K562 (cell line): ENCODE data around the gene DCUN1D2. TPM values are rescaled to one million over a fixed set of nuclear protein-coding genes. Genes with fewer than 3 reads are reported as not detected.

ENCODE experiments used
- ATAC-seq: fragments of 200-7000 bp; cut with Tn5 transposase; 3 replicates; pipeline ENCODE4 v1.9.1; 2020; ENCODE audit warnings: moderate library complexity
- BruUV-seq: library from RNA; stranded (reverse); fragments of 400-500 nt; replicated peaks from 2 replicates; lab custom pipeline; 2021; lab: Mats Ljungman, UMichigan
- CTCF ChIA-PET: fragments of 300-600 bp; formaldehyde crosslinking; extraction: SDS; loops from one replicate; lab custom pipeline; 2021; ENCODE audit warnings: low intra/inter-chr PET ratio; lab: Yijun Ruan, JAX
- POLR2A ChIA-PET: fragments of 300-600, 350-650 bp; sonication (Branson Sonifier 250); formaldehyde crosslinking; extraction: SDS; loops from one replicate; lab custom pipeline; 2021; ENCODE audit warnings: antibody characterized with exemption, inconsistent platforms; lab: Yijun Ruan, JAX
- DNase-seq, 4 experiments: peaks; one replicate each; pipeline versions ENCODE4 v3.0.0 to v3.0.0-alpha.2; 2011 to 2018; ENCODE audit warnings: low spot score in 3 of 4, mixed read lengths in 3 of 4; ENCODE audit errors: extremely low read depth in 1 of 4
- FAIRE-seq: peaks from 2 replicates; lab custom pipeline; 2011; peaks lifted over from hg19 to GRCh38; lab: Jason Lieb, UNC
- H2AFZ ChIP-seq: 2 replicates; pipeline ENCODE4 v1.6.0; 2011; ENCODE audit warnings: low read depth, low read length, control low read depth, inconsistent platforms
- H3K27ac ChIP-seq: fragments of 200-600 bp; 3 replicates; pipeline ENCODE4 v1.8.0; 2011; ENCODE audit warnings: low read depth, mild to moderate bottlenecking, control low read depth, inconsistent platforms, low read length, moderate library complexity, mixed read lengths; ENCODE audit errors: extremely low read depth
- H3K27me3 ChIP-seq, 2 experiments: fragments of 300-600 bp in 1 of 2; 2 replicates in 1 of 2; 3 replicates in 1 of 2; pipeline versions ENCODE4 v1.6.0 to v1.8.0; 2011; ENCODE audit warnings: inconsistent platforms in 2 of 2, low read length in 2 of 2, mild to moderate bottlenecking in 1 of 2, mixed read lengths in 1 of 2, moderate library complexity in 1 of 2; ENCODE audit not compliant: control insufficient read depth in 2 of 2, insufficient read depth in 2 of 2
- H3K36me3 ChIP-seq: fragments of 300-600 bp; 3 replicates; pipeline ENCODE4 v1.8.0; 2011; ENCODE audit warnings: mild to moderate bottlenecking, low read length, inconsistent platforms; ENCODE audit not compliant: control insufficient read depth, insufficient read depth
- H3K4me1 ChIP-seq, 2 experiments: fragments of 200-600 bp in 1 of 2; replicated peaks in 1 of 2; 2 replicates in 1 of 2; 3 replicates in 1 of 2; pipeline versions ENCODE4 v1.5.1 to v1.8.0; 2011; ENCODE audit warnings: inconsistent platforms in 2 of 2, low read length in 2 of 2, mild to moderate bottlenecking in 1 of 2, mixed read lengths in 1 of 2, moderate library complexity in 1 of 2; ENCODE audit not compliant: control insufficient read depth in 2 of 2, insufficient read depth in 2 of 2
- H3K4me2 ChIP-seq: 2 replicates; pipeline ENCODE4 v1.6.1; 2011; ENCODE audit warnings: low read length, control low read depth, inconsistent platforms, mixed read lengths; ENCODE audit not compliant: insufficient read depth
- H3K4me3 ChIP-seq: fragments of 200-600 bp; sonication (generic), shearing (Covaris generic); 2 replicates; pipeline ENCODE4 v1.5.1; 2016; ENCODE audit warnings: control low read depth, inconsistent platforms
- H3K79me2 ChIP-seq: fragments of 200-600 bp; 3 replicates; pipeline ENCODE4 v1.8.0; 2011; ENCODE audit warnings: low read length, inconsistent platforms; ENCODE audit not compliant: control insufficient read depth, insufficient read depth
- H3K9ac ChIP-seq, 2 experiments: 2 replicates each; pipeline versions ENCODE4 v1.6.0 to v1.6.1; 2011; ENCODE audit warnings: low read depth in 2 of 2, low read length in 2 of 2, control low read depth in 1 of 2, inconsistent platforms in 1 of 2, mild to moderate bottlenecking in 1 of 2, mixed read lengths in 1 of 2; ENCODE audit not compliant: insufficient read depth in 1 of 2
- H3K9me1 ChIP-seq: one replicate; pipeline ENCODE4 v1.6.0; 2011; ENCODE audit warnings: inconsistent platforms, mild to moderate bottlenecking, low read length, moderate library complexity; ENCODE audit not compliant: control insufficient read depth, insufficient read depth
- H3K9me3 ChIP-seq: replicated peaks from 2 replicates; pipeline ENCODE4 v1.5.1; 2011; ENCODE audit warnings: low read depth, low read length, inconsistent platforms; ENCODE audit not compliant: control insufficient read depth, insufficient read depth
- H4K20me1 ChIP-seq: replicated peaks from 2 replicates; pipeline ENCODE4 v1.6.1; 2011; ENCODE audit warnings: low read length, inconsistent platforms, mixed read lengths; ENCODE audit not compliant: control insufficient read depth, insufficient read depth
- SAFB ChIP-seq: fragments of 200-400 bp; formaldehyde crosslinking; IDR thresholded peaks from 2 replicates; pipeline ENCODE4 v1.6.1; 2017; ENCODE audit warnings: low read depth, low read length, borderline replicate concordance
- SAP30 ChIP-seq: fragments of 200-600 bp; sonication (generic); IDR thresholded peaks from 2 replicates; pipeline ENCODE4 v1.6.1; 2012; ENCODE audit warnings: borderline replicate concordance, low read depth, mild to moderate bottlenecking, moderate library complexity, low read length, control low read depth, inconsistent platforms; ENCODE audit not compliant: insufficient read depth, poor library complexity, severe bottlenecking
- ZBTB8A ChIP-seq: fragments of 450-650 bp; IDR thresholded peaks from 2 replicates; pipeline ENCODE4 v1.6.1; 2018; ENCODE audit warnings: mild to moderate bottlenecking, moderate library complexity; ENCODE audit not compliant: partially characterized antibody
- WGBS: fragments of 100-300 bp; shearing (Covaris generic); methylation state at CpG from one replicate; pipeline ENCODE4 v1.1.6; 2016; ENCODE audit warnings: low coverage, mixed read lengths; ENCODE audit not compliant: insufficient coverage; ENCODE audit errors: missing lambda C conversion rate; 5-methylcytosine and 5-hydroxymethylcytosine counted together
- in situ Hi-C: fragments of 300-500 bp; cut with MboI; formaldehyde crosslinking; loops from 4 replicates; pipeline ENCODE4 v1.15.0; 2018; ENCODE audit warnings: inconsistent platforms, mixed read lengths
- intact Hi-C: fragments of 100-400 bp; cut with micrococcal nuclease; formaldehyde crosslinking; loops from 2 replicates; pipeline ENCODE4 v1.14.2; 2022
- polyA plus RNA-seq, 8 experiments: library from polyadenylated mRNA; depleted of rRNA in 4 of 8; stranded (reverse) in 5 of 8; unstranded in 3 of 8; fragments of >200 nt; fragmentation: Nextera tagmentation in 2 of 8; fragmentation: Illumina TruSeq in 1 of 8; extraction: Ambion mirVana in 2 of 8; extraction: Trizol in 1 of 8; gene quantifications; 2 replicates each; pipeline versions ENCODE4 v1.2.1 to v1.2.3, GENCODE V29; 2011 to 2014; ENCODE audit warnings: inconsistent platforms in 1 of 8, missing spikeins in 1 of 8
- total RNA-seq, 7 experiments: library from RNA; depleted of rRNA in 6 of 7; stranded (reverse); fragments of >200 nt in 6 of 7; fragmentation: Illumina TruSeq in 2 of 7; extraction: Trizol in 2 of 7; gene quantifications; 2 replicates each; pipeline versions ENCODE4 v1.2.1 to v1.2.3, GENCODE V29; 2011 to 2021; ENCODE audit warnings: low replicate concordance in 1 of 7
- TF ChIP-seq, protein P1 (sequence below): fragments of 250-450 bp; sonication (Bioruptor Pico); IDR thresholded peaks from 2 replicates; pipeline ENCODE4 v1.8.0; 2022; ENCODE audit warnings: moderate library complexity, mild to moderate bottlenecking, inconsistent platforms
- TF ChIP-seq, protein P2 (sequence below): sonication (generic); formaldehyde crosslinking; IDR thresholded peaks from 2 replicates; pipeline ENCODE4 v1.8.0; 2022; ENCODE audit warnings: mild to moderate bottlenecking, missing genetic modification reagents

DCUN1D2 gene
- total and polyA plus RNA-seq, 9 of the 15 experiments (the other 6 are each of a cell fraction or from before 2014, with no cell fraction given), result 2.1 to 16.8 (median 11.1) TPM

DNA sequence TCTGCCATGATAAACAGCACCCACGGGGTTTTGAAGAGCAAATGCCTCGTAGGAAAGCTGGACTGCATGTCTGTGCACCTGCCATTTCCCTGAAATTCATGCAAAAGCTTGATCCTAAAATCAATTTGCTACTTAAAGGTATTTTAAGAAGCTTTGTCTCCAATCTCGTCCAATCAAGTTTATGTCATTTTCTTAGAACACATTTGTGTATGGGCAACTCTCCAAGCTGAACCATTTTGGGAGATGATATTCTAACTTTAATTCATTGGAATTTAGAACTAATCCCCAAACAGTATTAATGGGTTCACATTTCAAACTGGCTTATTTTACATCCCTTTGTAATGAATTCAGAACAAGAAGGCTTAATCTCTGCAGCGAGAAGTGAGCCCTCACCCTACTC, 38.0 kb downstream of the DCUN1D2 start:
- no peak overlapping the region for H3K27ac ChIP-seq
- no peaks in the 10 kb centered on the region for H3K27me3 ChIP-seq
- H3K4me3 ChIP-seq, result no peak overlapping the region
- no peaks in the 10 kb centered on the region for H4K20me1 ChIP-seq
- WGBS, result 61% methylated on average over 4 of the region's 4 CpGs
- no peak overlapping the region for H2AFZ ChIP-seq
- DNase-seq, result no peak
- in situ Hi-C loops, result no loop called here
- H3K79me2 ChIP-seq, result peaks cover 6% of the 10 kb centered on the region; the same call in 2 of the 3 replicates
- H3K9ac ChIP-seq, result no peak overlapping the region
- TF ChIP-seq SAP30, result no peak
- TF ChIP-seq ZBTB8A, result no peak
- no peak for TF ChIP-seq SAFB
- TF ChIP-seq, protein P1, sequence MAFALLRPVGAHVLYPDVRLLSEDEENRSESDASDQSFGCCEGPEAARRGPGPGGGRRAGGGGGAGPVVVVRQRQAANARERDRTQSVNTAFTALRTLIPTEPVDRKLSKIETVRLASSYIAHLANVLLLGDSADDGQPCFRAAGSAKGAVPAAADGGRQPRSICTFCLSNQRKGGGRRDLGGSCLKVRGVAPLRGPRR (CRISPR knock-in tag), result no peak
- TF ChIP-seq, protein P2, sequence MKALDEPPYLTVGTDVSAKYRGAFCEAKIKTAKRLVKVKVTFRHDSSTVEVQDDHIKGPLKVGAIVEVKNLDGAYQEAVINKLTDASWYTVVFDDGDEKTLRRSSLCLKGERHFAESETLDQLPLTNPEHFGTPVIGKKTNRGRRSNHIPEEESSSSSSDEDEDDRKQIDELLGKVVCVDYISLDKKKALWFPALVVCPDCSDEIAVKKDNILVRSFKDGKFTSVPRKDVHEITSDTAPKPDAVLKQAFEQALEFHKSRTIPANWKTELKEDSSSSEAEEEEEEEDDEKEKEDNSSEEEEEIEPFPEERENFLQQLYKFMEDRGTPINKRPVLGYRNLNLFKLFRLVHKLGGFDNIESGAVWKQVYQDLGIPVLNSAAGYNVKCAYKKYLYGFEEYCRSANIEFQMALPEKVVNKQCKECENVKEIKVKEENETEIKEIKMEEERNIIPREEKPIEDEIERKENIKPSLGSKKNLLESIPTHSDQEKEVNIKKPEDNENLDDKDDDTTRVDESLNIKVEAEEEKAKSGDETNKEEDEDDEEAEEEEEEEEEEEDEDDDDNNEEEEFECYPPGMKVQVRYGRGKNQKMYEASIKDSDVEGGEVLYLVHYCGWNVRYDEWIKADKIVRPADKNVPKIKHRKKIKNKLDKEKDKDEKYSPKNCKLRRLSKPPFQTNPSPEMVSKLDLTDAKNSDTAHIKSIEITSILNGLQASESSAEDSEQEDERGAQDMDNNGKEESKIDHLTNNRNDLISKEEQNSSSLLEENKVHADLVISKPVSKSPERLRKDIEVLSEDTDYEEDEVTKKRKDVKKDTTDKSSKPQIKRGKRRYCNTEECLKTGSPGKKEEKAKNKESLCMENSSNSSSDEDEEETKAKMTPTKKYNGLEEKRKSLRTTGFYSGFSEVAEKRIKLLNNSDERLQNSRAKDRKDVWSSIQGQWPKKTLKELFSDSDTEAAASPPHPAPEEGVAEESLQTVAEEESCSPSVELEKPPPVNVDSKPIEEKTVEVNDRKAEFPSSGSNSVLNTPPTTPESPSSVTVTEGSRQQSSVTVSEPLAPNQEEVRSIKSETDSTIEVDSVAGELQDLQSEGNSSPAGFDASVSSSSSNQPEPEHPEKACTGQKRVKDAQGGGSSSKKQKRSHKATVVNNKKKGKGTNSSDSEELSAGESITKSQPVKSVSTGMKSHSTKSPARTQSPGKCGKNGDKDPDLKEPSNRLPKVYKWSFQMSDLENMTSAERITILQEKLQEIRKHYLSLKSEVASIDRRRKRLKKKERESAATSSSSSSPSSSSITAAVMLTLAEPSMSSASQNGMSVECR, result no peak
- TF ChIP-seq, all 486 proteins: peak for 0
- FAIRE-seq (no peak), ATAC-seq (no peak)
- H3K4me1 ChIP-seq, result peaks cover 5 to 22% of the 10 kb centered on the region in 2 experiments; a peak in 4 of 5 replicates
- POLR2A ChIA-PET, result interaction anchor here (0.5 to 1.4 kb wide), 4 partner anchors 12 to 181 kb away, joined by 3 to 5 read pairs (median 4); no protein-coding TSS in a partner anchor
- intact Hi-C loops, result no loop called here
- H3K36me3 ChIP-seq, result peaks cover 10% of the 10 kb centered on the region; the same call in 1 of the 3 replicates
- no TSS peak for BruUV-seq
- CTCF ChIA-PET, result no interaction called here
- H3K9me3 ChIP-seq, result no peaks in the 10 kb centered on the region
- no peaks in the 10 kb centered on the region for H3K9me1 ChIP-seq
- H3K4me2 ChIP-seq, result no peak overlapping the region
